NCI-H526 treated with DMSO at 0.1 percent for 48 hours (cell line): ENCODE results near the gene CRISPLD2.
"Not testable (repeated sequence)": the region's sequence is repeated elsewhere in the genome, so short reads cannot be mapped to it uniquely, and the experiment has no call there.

Experiments used
- DNase-seq: peaks from one replicate; lab custom pipeline; 2025; lab: John Stamatoyannopoulos, UW

CRISPLD2 gene

DNA sequence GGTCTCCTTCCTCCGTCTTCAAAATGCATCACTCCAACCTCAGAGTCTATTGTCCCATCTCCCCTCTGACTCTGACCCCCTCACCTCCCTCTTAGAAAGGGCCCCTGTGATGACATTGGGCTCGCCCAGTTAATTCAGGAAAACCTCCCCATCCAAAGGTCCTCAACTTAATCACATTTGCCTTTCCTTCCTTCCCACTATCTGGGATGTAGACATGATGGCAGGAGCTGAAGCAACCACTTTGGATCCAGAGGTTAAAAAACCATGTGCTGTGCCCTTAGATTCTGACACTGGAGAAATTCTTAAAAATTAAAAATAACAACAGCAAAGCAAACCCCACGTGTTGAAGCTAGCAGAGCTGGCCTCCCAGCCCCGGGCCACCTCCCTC is 111.3 kb downstream of the CRISPLD2 start:
- DNase-seq: no peak

DNA sequence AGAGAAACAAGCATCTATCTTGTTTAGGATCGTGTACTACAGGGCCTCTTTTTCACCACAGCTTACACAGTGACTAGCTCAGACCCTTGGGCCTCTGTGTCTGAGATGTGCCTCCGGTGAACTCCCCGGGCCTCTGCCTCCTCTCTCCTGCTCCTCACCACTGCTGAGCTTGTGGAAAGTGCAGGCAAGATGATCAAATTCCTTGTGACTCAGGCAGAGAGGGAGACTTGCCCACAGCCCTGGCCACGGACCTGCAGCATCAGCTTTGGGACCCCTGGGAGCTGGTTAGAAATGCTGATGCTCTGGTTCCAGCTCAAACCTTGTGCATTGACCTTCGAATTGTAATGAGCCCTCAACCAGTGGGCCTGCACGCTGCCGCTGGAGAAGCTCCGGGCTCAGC is 111.7 kb downstream of the CRISPLD2 start:
- DNase-seq: no peak

DNA sequence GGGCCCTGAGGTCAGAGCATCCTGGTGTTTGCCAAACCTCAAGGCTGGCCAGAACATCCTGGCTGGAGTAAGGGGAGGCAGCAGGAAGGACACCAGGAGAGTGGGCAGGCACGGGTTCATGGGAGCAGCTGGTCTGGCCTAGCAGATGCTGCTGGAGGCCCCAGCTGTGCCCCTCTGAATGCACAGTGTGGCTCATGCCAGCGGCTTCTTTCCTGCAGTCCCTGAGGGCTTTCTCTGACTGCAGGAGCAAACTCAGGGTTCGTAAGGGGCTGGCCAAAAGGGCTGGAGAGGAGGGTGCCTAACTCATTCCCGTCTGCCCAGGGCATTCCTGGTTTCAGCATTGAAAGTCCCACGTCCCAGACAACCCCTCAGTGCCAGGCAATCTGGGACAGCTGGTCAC is 112.9 kb downstream of the CRISPLD2 start:
- no peak for DNase-seq

DNA sequence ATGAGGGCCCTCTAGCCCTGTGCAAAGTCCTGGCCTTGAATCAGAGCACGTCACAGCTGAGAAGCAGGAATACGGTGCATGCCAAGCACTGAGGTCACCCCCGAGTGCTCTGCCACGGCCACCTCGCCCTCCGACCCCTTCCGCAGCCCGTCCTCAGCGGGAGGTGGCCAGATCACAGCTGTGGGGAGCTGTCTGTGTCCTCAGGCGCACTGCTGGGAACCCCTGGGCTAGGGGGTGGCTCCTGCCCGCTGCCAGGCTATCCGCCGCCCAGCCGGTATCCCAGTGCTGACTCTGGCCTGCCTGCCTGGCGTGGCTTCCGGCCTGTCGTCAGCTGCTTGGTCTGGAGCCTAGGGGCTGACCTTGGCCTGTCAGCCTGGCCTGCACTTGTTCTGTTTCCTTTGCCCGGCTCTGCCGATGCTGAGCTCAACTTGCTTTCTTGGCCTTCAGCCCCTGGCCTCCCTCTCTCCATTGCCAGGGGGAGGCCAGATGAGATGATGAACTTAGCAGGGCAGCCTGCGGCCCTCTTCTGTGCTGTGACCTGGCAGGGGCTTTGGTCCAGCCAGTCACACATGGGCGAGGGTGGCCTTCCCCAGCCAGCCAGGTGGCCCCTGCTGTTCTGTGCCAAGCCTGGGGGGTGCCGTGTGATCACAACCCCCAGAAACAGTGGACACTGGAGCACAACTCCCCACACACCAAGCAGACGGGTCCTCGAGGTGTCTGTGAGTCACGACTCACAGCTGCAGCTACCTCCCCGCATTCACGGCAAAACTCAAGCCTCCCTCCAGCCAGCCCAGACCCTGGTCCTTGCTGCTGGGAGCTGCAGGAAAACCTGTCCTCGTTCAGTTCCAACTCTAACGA is 114.2 kb downstream of the CRISPLD2 start:
- no peak for DNase-seq

DNA sequence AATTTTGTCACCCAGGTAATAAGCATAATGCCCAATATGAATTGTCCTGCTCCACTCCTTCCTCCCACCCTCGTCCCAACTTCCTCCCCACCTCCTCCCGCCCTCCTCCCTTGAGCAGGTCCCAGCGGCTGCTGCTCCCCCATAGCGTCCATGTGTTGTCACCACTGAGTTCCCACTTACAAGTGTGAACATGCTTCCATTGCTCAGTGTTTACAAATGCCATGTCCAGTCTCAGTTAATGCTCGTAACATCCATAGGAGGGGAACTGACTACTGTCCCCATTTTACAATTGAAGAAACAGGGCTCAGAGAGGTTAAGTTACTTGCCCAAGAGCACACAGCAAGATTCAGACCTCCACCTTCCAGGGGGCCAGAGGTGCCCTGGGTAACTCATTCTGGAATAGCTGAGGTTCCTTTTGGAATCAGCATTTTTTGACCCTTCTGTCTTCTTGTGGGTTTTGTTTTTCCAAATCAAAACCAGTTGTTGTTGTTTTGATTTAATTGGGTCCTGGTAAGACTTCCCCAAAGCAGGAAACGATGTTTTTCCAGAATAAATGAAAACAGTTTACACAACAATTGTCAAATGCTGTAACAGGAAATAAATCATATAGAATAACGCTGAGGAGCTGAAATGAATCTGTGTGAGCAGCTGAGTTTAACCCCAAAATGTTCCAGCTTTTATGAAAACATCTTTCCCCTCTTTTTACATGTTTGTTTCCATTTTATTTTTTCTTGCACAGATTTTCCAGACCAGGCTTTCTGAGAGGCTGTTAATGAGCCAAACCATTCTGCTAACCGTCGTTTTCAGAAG is 117.6 kb downstream of the CRISPLD2 start:
- DNase-seq: no peak

DNA sequence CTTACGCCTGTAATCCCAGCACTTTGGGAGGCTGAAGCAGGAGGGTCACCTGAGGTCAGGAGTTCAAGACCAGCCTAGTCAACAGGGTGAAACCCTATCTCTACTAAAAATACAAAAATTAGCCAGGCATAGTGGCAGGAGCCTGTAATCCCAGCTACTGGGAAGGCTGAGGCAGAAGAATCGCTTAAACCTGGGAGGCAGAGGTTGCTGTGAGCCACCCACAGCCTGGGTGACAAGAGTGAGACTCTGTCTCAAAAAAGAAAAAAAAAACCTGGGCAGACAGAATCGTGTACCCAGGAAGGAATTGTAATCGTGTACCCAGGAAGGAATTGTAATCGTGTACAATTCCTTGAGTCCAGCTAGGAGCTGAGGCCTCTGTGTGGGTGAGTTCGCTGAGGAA is 118.8 kb downstream of the CRISPLD2 start:
- DNase-seq: not testable (repeated sequence)

DNA sequence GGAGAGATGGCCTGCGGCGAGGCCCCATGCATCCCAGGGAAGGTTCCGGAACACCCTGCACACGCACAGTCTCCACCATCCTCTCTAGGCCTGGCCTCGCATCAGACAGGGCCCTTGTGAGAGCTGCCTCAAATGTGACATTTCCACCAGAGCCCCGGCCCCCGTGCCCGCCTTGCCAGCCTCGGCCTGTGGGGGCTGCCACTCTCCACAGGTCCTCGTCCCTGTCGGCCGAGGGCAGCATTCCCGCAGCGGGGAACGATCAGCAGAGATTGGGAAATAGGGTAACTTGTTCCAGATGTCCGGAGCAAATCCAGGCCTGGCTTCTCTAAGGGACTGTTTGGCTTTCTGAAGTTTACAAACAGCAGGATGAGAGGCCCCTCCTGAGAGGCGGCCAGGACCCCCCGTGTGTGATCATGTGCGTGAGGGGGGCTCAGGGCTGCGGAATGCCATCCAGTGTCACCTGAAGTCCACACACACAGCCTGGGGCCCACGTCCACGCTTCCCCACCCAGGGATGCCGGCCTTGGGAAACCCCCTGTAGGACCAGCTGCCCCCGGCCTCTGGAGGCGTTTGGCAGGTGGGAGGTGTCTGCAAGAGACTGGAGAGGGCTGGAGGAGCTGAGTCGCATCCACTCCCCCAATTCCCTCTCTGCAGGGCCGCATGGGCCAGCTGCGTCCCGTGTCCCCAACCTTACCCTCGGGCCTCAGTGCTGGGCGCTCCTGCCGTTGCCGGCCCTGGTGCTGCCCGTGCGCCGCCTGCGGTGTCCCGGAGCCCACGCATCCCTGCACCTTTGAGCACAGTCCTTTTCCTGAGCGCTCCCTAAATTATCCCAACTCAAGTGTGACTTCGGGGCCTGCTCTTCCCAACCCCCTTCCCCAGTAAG is 121.1 kb downstream of the CRISPLD2 start:
- DNase-seq: no peak

DNA sequence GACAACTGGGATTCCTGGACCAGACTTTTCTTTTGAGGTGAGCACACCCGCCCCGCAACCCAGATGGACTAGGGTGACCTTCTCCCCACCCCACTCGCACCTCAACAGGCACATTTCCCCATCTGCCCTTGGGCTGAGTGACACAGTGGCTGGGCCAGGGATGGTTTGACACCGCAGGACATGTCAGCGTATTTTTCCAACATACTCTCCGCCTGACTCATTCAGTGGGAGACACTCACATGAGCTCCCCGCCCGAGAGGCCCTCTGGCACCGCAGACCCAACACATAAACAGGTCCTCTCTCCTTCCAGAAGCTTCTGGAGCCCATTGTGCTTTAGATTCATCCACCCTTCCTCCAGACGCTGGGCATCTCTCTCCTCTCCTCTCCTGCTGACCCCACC is 122.1 kb downstream of the CRISPLD2 start:
- no peak for DNase-seq

DNA sequence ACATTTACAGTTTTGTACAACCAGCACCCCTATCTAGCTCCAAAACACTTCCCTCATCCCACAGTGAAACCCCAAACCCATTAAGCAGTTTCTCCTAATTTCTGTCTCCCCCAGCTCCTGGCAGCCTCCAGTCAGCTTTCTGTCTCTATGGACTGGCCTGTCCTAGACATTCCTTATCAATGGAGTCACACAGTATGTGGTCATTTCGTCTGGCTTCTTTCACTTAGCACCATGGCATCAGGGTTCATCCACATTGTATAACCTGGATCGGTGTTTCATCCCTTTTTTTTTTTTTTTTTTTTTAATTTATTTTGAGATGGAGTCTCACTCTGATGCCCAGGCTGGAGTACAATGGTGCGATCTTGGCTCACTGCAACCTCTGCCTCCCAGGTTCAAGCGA is 123.0 kb downstream of the CRISPLD2 start:
- DNase-seq: no peak

DNA sequence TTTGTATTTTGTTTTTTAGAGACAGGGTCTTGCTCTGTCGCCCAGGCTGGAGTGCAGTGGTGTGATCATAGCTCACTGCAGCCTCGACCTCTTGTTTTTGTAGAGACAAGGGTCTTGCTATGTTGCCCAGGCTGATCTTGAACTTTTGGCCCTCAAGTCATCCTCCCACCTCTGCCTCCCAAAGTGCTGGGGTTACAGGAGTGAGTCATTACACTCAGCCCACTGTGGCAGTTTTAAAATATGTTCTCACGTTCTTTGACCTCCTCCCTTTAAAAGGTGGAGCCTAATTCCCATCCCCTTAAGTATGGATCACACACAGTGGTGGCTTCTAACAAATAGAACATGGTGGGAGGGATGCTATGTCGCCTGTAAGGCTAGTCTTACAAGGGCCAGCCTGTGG is 123.8 kb downstream of the CRISPLD2 start:
- no peak for DNase-seq

DNA sequence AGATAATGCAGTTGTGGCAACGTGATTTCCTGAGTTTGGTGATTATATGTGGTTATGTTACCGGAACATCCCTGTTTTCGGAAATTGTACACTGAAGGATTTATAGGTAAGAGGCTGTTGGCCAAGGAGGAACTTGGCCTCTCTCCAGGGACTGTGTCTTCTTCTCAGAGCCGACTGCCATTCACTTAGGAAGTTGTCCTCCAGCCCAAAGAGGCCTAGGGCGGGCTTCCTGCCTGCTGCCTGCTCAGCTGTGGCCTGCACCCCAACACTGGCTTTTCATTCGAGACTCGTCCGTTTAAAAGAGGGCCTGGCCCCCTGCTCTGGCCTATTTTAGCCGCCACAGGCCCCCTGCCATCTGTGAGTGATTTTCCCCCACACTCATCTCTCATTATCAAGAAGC is 127.2 kb downstream of the CRISPLD2 start:
- no peak for DNase-seq

DNA sequence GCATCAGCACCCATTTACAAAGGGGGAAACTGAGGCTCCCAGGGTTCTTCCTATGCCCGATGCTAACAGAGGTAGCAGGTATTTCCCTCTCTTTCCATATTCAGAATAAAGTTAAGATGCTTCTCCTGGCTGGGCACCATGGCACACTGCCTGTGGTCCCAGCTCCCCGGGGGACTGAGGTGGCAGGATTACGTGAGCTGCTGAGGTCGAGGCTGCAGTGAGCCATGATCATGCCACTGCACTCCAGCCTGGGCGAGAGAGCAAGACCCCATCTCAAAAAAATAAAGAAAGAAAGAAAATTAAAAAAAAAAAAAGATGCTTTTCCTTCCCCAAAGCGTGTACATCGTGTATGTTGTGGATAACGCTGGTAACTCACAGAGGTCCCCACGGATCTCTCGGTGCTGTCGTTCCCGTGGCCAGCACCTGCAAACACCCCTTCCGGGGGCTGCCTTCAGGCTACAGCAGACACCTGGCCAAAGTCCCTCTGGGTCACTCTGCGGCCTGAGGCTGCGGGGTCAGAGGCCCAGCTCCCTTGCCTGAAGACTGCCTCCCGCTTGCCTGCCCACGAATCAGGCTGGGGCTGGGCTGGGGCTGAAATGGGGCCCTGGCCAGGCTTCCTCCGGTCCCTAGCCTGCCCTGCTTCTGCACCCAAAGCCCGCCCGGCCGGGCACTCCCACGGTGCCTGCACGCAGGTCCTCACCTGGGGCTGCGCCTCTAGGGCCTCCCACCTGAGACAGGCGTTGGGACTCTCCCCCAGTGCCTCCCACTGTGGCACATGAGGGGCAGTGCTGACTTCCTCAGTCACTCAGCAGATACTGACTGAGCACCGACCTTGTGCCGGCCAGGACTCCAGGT is 128.4 kb downstream of the CRISPLD2 start:
- no peak for DNase-seq

DNA sequence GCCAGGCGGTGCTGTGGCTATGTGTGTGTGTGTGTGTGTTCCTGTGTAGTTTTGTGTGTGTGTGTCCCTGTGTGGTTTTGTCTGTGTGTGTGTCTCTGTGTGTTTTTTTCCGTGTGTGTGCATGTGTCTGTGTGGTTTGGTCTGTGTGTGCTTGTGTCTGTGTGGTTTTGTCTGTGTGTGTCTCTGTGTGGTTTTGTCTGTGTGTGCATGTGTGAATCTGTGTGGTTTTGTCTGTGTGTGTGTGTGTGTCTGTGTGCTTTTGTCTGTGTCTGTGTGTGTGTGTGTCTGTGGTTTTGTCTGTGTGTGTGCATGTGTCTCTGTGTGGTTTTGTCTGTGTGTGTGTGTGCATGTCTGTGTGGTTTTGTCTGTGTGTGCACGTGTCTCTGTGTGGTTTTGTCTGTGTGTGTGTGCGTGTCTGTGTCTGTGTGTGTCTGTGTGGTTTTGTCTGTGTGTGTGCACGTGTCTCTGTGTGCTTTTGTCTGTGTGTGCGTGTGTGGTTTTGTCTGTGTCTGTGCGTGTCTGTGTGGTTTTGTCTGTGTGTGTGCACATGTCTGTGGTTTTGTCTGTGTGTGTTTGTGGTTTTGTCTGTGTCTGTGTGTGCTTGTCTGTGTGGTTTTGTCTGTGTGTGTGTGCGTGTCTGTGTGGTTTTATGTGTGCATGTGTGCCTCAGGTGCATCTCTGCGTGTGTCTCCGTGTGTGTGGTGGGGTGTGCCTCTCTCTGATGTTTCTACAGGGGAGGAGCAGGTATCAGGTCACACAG is 129.2 kb downstream of the CRISPLD2 start:
- no peak for DNase-seq

DNA sequence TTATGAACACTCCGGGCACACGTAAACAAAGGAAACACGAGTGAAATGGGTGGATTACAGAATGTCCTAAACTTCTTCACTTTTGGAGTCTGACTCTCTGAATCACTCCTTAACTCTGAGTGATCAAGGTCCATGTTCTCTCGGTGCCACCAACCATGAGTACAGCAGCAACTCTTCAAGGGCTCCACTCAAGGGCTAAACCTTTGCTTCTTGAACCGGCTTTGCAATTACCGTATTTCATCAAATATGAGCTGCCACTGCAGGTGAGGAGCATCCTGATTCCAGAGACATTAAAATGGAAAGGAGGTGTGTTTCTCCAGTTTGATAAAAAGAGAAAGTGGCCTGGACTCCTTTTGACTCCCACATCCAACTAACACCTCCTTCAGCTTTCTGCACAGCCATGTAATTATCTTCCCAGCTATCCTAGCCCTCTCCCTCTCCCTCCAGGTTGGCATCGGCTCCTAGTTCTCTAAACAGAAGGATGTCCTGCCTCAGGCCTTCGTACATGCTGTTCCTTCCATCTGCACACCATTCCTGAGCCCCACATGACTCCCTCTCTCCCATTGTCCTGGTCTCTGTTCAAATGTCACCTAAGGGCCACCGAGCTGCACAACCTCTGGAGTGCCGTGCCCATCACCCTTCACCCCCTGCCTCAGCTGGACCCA is 130.1 kb downstream of the CRISPLD2 start:
- no peak for DNase-seq

DNA sequence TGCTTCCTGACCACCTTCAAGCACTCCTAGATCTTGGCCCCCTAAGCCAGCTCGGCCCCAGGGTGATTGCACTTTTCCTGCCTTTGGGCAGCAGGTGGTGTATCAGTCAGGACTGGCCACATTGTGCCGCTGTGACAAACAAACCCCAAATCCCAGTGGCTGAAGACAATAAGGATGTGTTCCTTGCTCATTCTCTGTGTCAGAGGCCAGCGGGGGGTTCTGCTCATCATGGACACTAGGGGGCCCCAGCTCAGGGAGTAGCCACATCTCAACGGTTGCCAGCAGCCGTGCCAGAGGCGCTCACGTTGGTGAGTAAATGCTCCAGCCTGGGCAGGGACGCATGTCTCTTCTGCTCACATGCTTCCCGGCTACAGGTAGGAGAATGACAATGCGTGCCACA is 131.1 kb downstream of the CRISPLD2 start:
- DNase-seq: no peak

DNA sequence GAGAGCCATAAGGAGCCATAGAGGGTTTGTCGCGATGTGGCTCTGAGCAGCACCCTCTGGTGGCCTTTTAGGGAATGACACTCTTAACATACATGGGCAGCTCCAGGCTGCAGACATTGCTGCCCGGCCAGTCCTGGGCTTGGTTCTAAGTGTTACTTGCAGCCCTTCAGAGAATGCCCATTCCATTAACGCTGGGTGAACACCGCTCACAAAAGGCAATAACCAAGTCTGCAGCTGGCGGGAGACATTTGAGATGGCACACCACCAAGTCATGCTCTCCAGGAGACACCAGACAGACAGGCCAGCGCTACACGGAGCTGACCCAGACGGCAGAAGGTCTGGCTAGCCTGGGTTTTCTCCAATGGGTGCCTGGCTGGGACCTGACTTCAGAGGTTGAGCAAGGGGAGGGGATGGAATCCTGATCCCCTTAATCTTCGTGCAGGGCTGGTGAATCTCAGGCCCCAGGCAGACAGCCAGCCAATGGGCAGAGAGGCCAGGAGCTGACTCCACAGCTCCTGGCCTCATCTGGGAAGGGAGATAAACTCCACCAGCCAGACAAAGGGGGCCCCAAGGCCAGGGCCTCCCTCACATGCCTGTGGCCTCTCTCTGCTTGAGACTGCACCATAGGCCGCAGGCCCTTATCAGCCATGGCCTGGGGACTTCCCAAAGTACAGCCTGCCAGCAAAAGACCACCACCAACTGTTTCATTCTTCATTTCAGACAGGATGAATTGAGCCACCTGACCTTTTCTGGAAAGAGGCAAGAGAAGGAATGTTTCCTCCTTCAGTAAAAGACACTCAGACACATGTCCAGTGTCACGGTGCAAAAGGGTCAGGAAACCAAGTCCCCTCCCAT is 132.8 kb downstream of the CRISPLD2 start:
- peak; percentile 31 for DNase-seq

DNA sequence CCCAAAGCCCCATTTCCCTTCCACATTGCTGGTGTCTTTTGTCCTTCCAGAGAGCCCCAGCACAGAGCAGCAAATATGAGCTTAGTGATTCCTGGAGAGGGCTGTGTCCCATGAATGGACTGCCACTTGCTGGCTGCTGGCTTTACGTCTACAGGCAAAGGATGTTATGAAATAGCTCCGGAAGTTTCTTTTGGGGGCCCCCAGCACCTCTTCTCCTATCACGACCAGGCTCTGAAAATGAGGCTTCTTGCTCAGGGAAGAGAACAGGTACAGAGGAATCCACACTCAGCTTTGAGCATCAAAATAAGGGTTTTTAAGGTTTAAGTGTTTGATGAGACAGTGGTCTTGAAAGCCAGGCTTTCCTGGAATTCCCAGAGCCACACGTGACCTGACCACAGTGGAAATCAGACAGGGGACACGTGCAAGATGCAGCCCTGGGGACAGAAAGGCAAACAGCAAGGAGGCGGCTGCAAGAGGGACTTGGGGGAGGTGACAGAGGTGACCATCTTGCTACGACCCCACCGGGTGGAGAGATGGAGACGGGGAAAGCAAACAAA is 133.5 kb downstream of the CRISPLD2 start:
- no peak for DNase-seq

DNA sequence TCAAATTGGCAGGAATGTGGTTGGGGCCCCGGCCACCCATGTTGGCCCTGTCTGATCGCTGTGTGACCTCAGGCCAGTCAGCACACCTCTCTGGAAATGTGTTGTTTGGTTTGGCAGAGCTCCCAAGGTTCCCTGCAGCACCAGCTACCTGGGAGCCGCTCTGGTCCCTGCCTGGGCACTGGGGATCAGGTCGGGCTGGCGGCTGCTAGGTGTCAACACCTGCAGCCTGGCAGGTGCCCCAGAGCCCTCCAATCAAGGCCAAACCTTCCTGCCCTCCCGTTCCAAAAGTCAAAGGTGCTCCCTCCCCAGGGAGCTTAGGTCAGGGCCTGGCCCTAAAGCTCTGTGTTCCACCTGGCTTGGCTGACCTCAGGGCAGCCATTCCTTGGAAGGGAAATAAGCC is 135.6 kb downstream of the CRISPLD2 start:
- DNase-seq: no peak

DNA sequence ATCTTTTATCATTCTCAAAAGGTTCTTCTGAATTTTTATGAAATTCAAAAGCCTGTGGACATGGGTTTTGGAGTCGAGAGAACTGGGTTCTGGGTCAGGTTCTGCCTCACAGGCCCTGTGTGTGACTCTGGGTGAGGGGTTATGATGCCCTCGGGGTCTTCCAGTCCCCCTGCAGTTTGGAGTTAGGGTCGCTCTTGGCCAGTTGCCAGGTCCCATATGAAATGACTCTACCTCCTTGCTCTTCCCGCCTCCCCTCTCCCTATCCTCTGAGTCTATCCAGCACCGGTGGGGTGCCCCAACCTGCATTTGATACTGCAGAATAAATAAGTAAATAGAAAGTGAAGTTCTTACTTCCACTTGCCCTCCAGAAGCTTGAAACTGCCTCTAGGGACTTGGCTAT is 137.4 kb downstream of the CRISPLD2 start:
- no peak for DNase-seq
